GM21360 (cell line): ENCODE measurements around the gene PRR23A.

Experiments used
- ATAC-seq: cut with Tn5 transposase; IDR thresholded peaks from one replicate; pipeline ENCODE4 v1.9.1; 2021; ENCODE audit warnings: mild to moderate bottlenecking, moderate library complexity; ENCODE audit not compliant: unreplicated experiment

PRR23A gene

GRCh38 chr3:138974462-138974861 lies 31.6 kb downstream of the PRR23A start:
- ATAC-seq = no peak

GRCh38 chr3:138972941-138973340 lies 33.1 kb downstream of the PRR23A start:
- no peak for ATAC-seq

GRCh38 chr3:138971766-138972320 lies 34.2 kb downstream of the PRR23A start:
- ATAC-seq = no peak

- ATAC-seq = no peak
These were observed 41.1 kb downstream of the PRR23A start for GRCh38 chr3:138964923-138965322.

GRCh38 chr3:138964264-138964663 lies 41.8 kb downstream of the PRR23A start:
- ATAC-seq = no peak

- no peak for ATAC-seq
These were observed 43.1 kb downstream of the PRR23A start for GRCh38 chr3:138962854-138963560.

GRCh38 chr3:138960417-138960852 lies 45.6 kb downstream of the PRR23A start:
- no peak for ATAC-seq
